Mucosa of rectum (tissue), 2 donors: ENCODE results near the gene NIPBL.
"Not testable (repeated sequence)": the region's sequence is repeated elsewhere in the genome, so short reads cannot be mapped to it uniquely, and the experiment has no call there.

Experiments used
- H3K27ac ChIP-seq, 2 donors: one replicate each; pipeline ENCODE4 v1.7.0; 2013; ENCODE audit warnings: inconsistent platforms in 2 of 2, low read depth in 2 of 2, low read length in 2 of 2
- H3K27me3 ChIP-seq, 2 donors: one replicate each; pipeline ENCODE4 v1.7.0; 2013; ENCODE audit warnings: low read length in 2 of 2; ENCODE audit not compliant: control insufficient read depth in 2 of 2, insufficient read depth in 2 of 2
- H3K36me3 ChIP-seq, 2 donors: one replicate each; pipeline ENCODE4 v1.7.0; 2013; ENCODE audit warnings: low read length in 2 of 2; ENCODE audit not compliant: control insufficient read depth in 2 of 2, insufficient read depth in 2 of 2
- H3K4me1 ChIP-seq, 2 donors: one replicate each; pipeline ENCODE4 v1.7.0; 2013; ENCODE audit warnings: low read length in 2 of 2, mild to moderate bottlenecking in 1 of 2; ENCODE audit not compliant: control insufficient read depth in 2 of 2, insufficient read depth in 2 of 2
- H3K4me3 ChIP-seq, 2 donors: one replicate each; pipeline ENCODE4 v1.7.0; 2013; ENCODE audit warnings: low read length in 2 of 2
- H3K9ac ChIP-seq, 2 donors: one replicate each; pipeline ENCODE4 v1.7.0; 2013; ENCODE audit warnings: low read length in 2 of 2, low read depth in 1 of 2, mild to moderate bottlenecking in 1 of 2
- H3K9me3 ChIP-seq, 2 donors: one replicate each; pipeline ENCODE4 v1.7.0; 2013; ENCODE audit warnings: low read length in 2 of 2; ENCODE audit not compliant: control insufficient read depth in 2 of 2
- donor health status: healthy.
- donor health status: Normal muscosa, but diverticular disease.

Gene NIPBL

GRCh38 chr5:36886791-36887190, 10.2 kb downstream of the NIPBL start:
- Histone ChIP-seq H3K4me3 (no peak overlapping the region), H3K27me3 (no peaks in the 10 kb centered on the region), H3K4me1 (no peaks in the 10 kb centered on the region), H3K9ac (no peak overlapping the region), H3K27ac (no peak overlapping the region), H3K36me3 (peaks cover 6 to 7% of the 10 kb centered on the region in 2 donors), H3K9me3 (no peaks in the 10 kb centered on the region)

- Histone ChIP-seq H3K36me3 (peaks cover 6 to 7% of the 10 kb centered on the region in 2 donors), H3K9me3 (no peaks in the 10 kb centered on the region), H3K4me1 (no peaks in the 10 kb centered on the region), H3K4me3 (no peak overlapping the region), H3K9ac (no peak overlapping the region), H3K27me3 (no peaks in the 10 kb centered on the region), H3K27ac (no peak overlapping the region)
Observed at GRCh38 chr5:36887532-36887931, 11.0 kb downstream of the NIPBL start.

GRCh38 chr5:36888303-36888702, 11.7 kb downstream of the NIPBL start:
- Histone ChIP-seq H3K9ac (no peak overlapping the region), H3K27me3 (no peaks in the 10 kb centered on the region), H3K27ac (no peak overlapping the region), H3K4me3 (no peak overlapping the region), H3K4me1 (no peaks in the 10 kb centered on the region), H3K9me3 (no peaks in the 10 kb centered on the region), H3K36me3 (peaks cover 6 to 7% of the 10 kb centered on the region in 2 donors)

GRCh38 chr5:36889264-36889663, 12.7 kb downstream of the NIPBL start:
- Histone ChIP-seq H3K4me3 (no peak overlapping the region), H3K9me3 (no peaks in the 10 kb centered on the region), H3K36me3 (peaks cover 6 to 7% of the 10 kb centered on the region in 2 donors), H3K27me3 (no peaks in the 10 kb centered on the region), H3K9ac (no peak overlapping the region), H3K27ac (no peak overlapping the region), H3K4me1 (no peaks in the 10 kb centered on the region)

- H3K9ac ChIP-seq, result no peak overlapping the region
- H3K4me1 ChIP-seq, result no peaks in the 10 kb centered on the region
- no peaks in the 10 kb centered on the region for H3K9me3 ChIP-seq
- no peak overlapping the region for H3K4me3 ChIP-seq
- no peak overlapping the region for H3K27ac ChIP-seq
- no peaks in the 10 kb centered on the region for H3K27me3 ChIP-seq
- H3K36me3 ChIP-seq, result no peaks in the 10 kb centered on the region
Observed at GRCh38 chr5:36891266-36891665, 14.7 kb downstream of the NIPBL start.

- not testable (repeated sequence) for H3K36me3 ChIP-seq, H3K27me3 ChIP-seq, H3K27ac ChIP-seq, H3K9ac ChIP-seq, H3K4me1 ChIP-seq, H3K4me3 ChIP-seq, H3K9me3 ChIP-seq
Observed at GRCh38 chr5:36892085-36892830, 15.7 kb downstream of the NIPBL start.

- H3K27ac ChIP-seq, result no peak overlapping the region
- no peak overlapping the region for H3K9ac ChIP-seq
- no peaks in the 10 kb centered on the region for H3K36me3 ChIP-seq
- no peaks in the 10 kb centered on the region for H3K9me3 ChIP-seq
- no peaks in the 10 kb centered on the region for H3K27me3 ChIP-seq
- no peaks in the 10 kb centered on the region for H3K4me1 ChIP-seq
- no peak overlapping the region for H3K4me3 ChIP-seq
Observed at GRCh38 chr5:36894954-36895353, 18.4 kb downstream of the NIPBL start.

- Histone ChIP-seq H3K4me3 (no peak overlapping the region), H3K9me3 (no peaks in the 10 kb centered on the region), H3K9ac (no peak overlapping the region), H3K4me1 (no peaks in the 10 kb centered on the region), H3K27ac (no peak overlapping the region), H3K36me3 (no peaks in the 10 kb centered on the region), H3K27me3 (no peaks in the 10 kb centered on the region)
Observed at GRCh38 chr5:36896476-36896875, 19.9 kb downstream of the NIPBL start.

GRCh38 chr5:36897616-36898015, 21.0 kb downstream of the NIPBL start:
- no peaks in the 10 kb centered on the region for H3K27me3 ChIP-seq
- H3K9me3 ChIP-seq, result no peaks in the 10 kb centered on the region
- no peak overlapping the region for H3K4me3 ChIP-seq
- no peak overlapping the region for H3K27ac ChIP-seq
- H3K36me3 ChIP-seq, result no peaks in the 10 kb centered on the region
- no peaks in the 10 kb centered on the region for H3K4me1 ChIP-seq
- no peak overlapping the region for H3K9ac ChIP-seq

GRCh38 chr5:36899860-36900259, 23.3 kb downstream of the NIPBL start:
- Histone ChIP-seq H3K4me3 (no peak overlapping the region), H3K27me3 (no peaks in the 10 kb centered on the region), H3K4me1 (no peaks in the 10 kb centered on the region), H3K9me3 (no peaks in the 10 kb centered on the region), H3K9ac (no peak overlapping the region), H3K27ac (no peak overlapping the region), H3K36me3 (no peaks in the 10 kb centered on the region)
